ENCODE data around the gene SPRY4. TPM values are rescaled to one million over a fixed set of nuclear protein-coding genes. Genes with fewer than 3 reads are reported as not detected.

Gene SPRY4
- total and polyA plus RNA-seq, 4 donors: 2.7 to 9.6 (median 4.9) TPM

- TF ChIP-seq REST (IDR thresholded peaks at IDR 0.05) (no peak), NR2F2 (IDR thresholded peaks at IDR 0.05) (peak; percentile 40), EGR1 (IDR thresholded peaks at IDR 0.05; ENCODE audit: low read depth in 2 of 2) (no peak)
- H3K9me3 ChIP-seq (ENCODE audit: control insufficient read depth in 4 of 4, low read length in 3 of 4): no peaks in the 10 kb centered on the region
- H3K27me3 ChIP-seq (ENCODE audit: control insufficient read depth in 4 of 4, insufficient read depth in 4 of 4, low read length in 3 of 4): no peaks in the 10 kb centered on the region
- peak overlapping the region in 1 of 2 donors; percentile 67 for H3K27ac ChIP-seq (ENCODE audit: low read depth in 1 of 2, low read length in 2 of 2)
- peaks cover 0 to 4% (median 0%) of the 10 kb centered on the region in 4 donors for H3K4me1 ChIP-seq (ENCODE audit: control insufficient read depth in 4 of 4, insufficient read depth in 4 of 4, low read length in 3 of 4)
- WGBS: 80% methylated on average over 23 of the region's 23 CpGs
- no peak for DNase-seq (ENCODE audit: low spot score)
- no peak overlapping the region for H3K9ac ChIP-seq (ENCODE audit: low read depth in 1 of 2, low read length in 2 of 2)
- no peak overlapping the region for H3K4me3 ChIP-seq (ENCODE audit: low read depth in 1 of 3, low read length in 3 of 3)
- no peaks in the 10 kb centered on the region for H3K36me3 ChIP-seq (ENCODE audit: control insufficient read depth in 4 of 4, insufficient read depth in 3 of 4, low read depth in 1 of 4, low read length in 3 of 4)
These were observed 29.6 kb downstream of the SPRY4 start for GRCh38 chr5:142295084-142295758.

- Histone ChIP-seq H3K9me3 (ENCODE audit: control insufficient read depth in 4 of 4, low read length in 3 of 4) (no peaks in the 10 kb centered on the region), H3K4me3 (ENCODE audit: low read depth in 1 of 3, low read length in 3 of 3) (no peak overlapping the region), H3K36me3 (ENCODE audit: control insufficient read depth in 4 of 4, insufficient read depth in 3 of 4, low read depth in 1 of 4, low read length in 3 of 4) (no peaks in the 10 kb centered on the region), H3K4me1 (ENCODE audit: control insufficient read depth in 4 of 4, insufficient read depth in 4 of 4, low read length in 3 of 4) (peaks cover 0 to 4% (median 0%) of the 10 kb centered on the region in 4 donors), H3K27ac (ENCODE audit: low read depth in 1 of 2, low read length in 2 of 2) (no peak overlapping the region), H3K27me3 (ENCODE audit: control insufficient read depth in 4 of 4, insufficient read depth in 4 of 4, low read length in 3 of 4) (no peaks in the 10 kb centered on the region), H3K9ac (ENCODE audit: low read depth in 1 of 2, low read length in 2 of 2) (no peak overlapping the region)
- no peak for TF ChIP-seq ATF3 (IDR thresholded peaks at IDR 0.05)
- no peak for DNase-seq (ENCODE audit: low spot score)
- whole genome bisulfite sequencing: 76% methylated on average over 5 of the region's 5 CpGs
These were observed 31.3 kb downstream of the SPRY4 start for GRCh38 chr5:142293486-142293885.

- no peak overlapping the region for H3K4me3 ChIP-seq (ENCODE audit: low read depth in 1 of 3, low read length in 3 of 3)
- H3K4me1 ChIP-seq (ENCODE audit: control insufficient read depth in 4 of 4, insufficient read depth in 4 of 4, low read length in 3 of 4): peaks cover 0 to 4% (median under 1%) of the 10 kb centered on the region in 4 donors
- 98% methylated on average over 3 of the region's 3 CpGs for WGBS
- TF ChIP-seq SP1 (IDR thresholded peaks at IDR 0.05): no peak
- no peak for TF ChIP-seq MAX (IDR thresholded peaks at IDR 0.05)
- TF ChIP-seq ATF3 (IDR thresholded peaks at IDR 0.05): no peak
- no peak for TF ChIP-seq HNF4G (IDR thresholded peaks at IDR 0.05)
- no peak for TF ChIP-seq HNF4A (conservative IDR thresholded peaks at IDR 0.05)
- TF ChIP-seq NR2F2 (IDR thresholded peaks at IDR 0.05): no peak
- TF ChIP-seq CTCF (IDR thresholded peaks at IDR 0.05; ENCODE audit: low read depth, low read length, missing input control): no peak
- TF ChIP-seq GABPA (IDR thresholded peaks at IDR 0.05 in 1 of 2, conservative IDR thresholded peaks at IDR 0.05 in 1 of 2): no peak
- no peak for TF ChIP-seq JUND (IDR thresholded peaks at IDR 0.05)
- no peak for TF ChIP-seq FOXA2 (IDR thresholded peaks at IDR 0.05)
- no peak for TF ChIP-seq FOXA1 (IDR thresholded peaks at IDR 0.05)
- TF ChIP-seq ZBTB33 (IDR thresholded peaks at IDR 0.05): no peak
- no peak for TF ChIP-seq RAD21 (IDR thresholded peaks at IDR 0.05)
- TF ChIP-seq EGR1 (IDR thresholded peaks at IDR 0.05; ENCODE audit: low read depth in 2 of 2): no peak
- TF ChIP-seq TAF1 (conservative IDR thresholded peaks at IDR 0.05): no peak
- H3K9me3 ChIP-seq (ENCODE audit: control insufficient read depth in 4 of 4, low read length in 3 of 4): no peaks in the 10 kb centered on the region
- no peak overlapping the region for H3K27ac ChIP-seq (ENCODE audit: low read depth in 1 of 2, low read length in 2 of 2)
- no peaks in the 10 kb centered on the region for H3K27me3 ChIP-seq (ENCODE audit: control insufficient read depth in 4 of 4, insufficient read depth in 4 of 4, low read length in 3 of 4)
- no peak overlapping the region for H3K9ac ChIP-seq (ENCODE audit: low read depth in 1 of 2, low read length in 2 of 2)
- H3K36me3 ChIP-seq (ENCODE audit: control insufficient read depth in 4 of 4, insufficient read depth in 3 of 4, low read depth in 1 of 4, low read length in 3 of 4): no peaks in the 10 kb centered on the region
- DNase-seq (ENCODE audit: low spot score): no peak
These were observed 32.0 kb downstream of the SPRY4 start for GRCh38 chr5:142292808-142293207.

Measured in liver (tissue), 9 donors.